Heart right ventricle (tissue), 16 donors: ENCODE data around the gene IFITM1. TPM values are rescaled to one million over a fixed set of nuclear protein-coding genes. Genes with fewer than 3 reads are reported as not detected.
"Not testable (repeated sequence)": the region's sequence is repeated elsewhere in the genome, so short reads cannot be mapped to it uniquely, and the experiment has no call there.

Experiments
- ATAC-seq, 8 donors: fragments of 200-7000 bp; cut with Tn5 transposase; one replicate each; pipeline ENCODE4 v1.9.1; 2020; ENCODE audit warnings: mild to moderate bottlenecking in 8 of 8, moderate library complexity in 8 of 8, moderate number of reproducible peaks in 1 of 8
- DNase-seq, 2 donors: peaks; one replicate each; pipeline ENCODE4 v3.0.0-alpha.2; 2020
- H3K27ac ChIP-seq, 10 donors: fragments of 200-600 bp; sonication (generic) in 2 of 10; one replicate each; pipeline versions ENCODE4 v1.5.0 to v1.8.0; 2020 to 2022; ENCODE audit warnings: mild to moderate bottlenecking in 3 of 10
- H3K27me3 ChIP-seq, 7 donors: fragments of 200-600 bp; one replicate each; pipeline ENCODE4 v1.8.0; 2021 to 2022; ENCODE audit warnings: mild to moderate bottlenecking in 2 of 7
- H3K36me3 ChIP-seq, 9 donors: fragments of 200-600 bp; sonication (generic) in 1 of 9; one replicate each; pipeline versions ENCODE4 v1.5.0 to v1.8.0; 2020 to 2022; ENCODE audit warnings: mild to moderate bottlenecking in 2 of 9
- H3K4me1 ChIP-seq, 9 donors: fragments of 200-600 bp; sonication (generic) in 1 of 9; one replicate each; pipeline versions ENCODE4 v1.5.0 to v1.8.0; 2020 to 2022; ENCODE audit warnings: mild to moderate bottlenecking in 4 of 9
- H3K4me3 ChIP-seq, 10 donors: fragments of 200-600 bp; sonication (generic) in 2 of 10; one replicate each; pipeline versions ENCODE4 v1.5.0 to v1.8.0; 2020 to 2022; ENCODE audit warnings: mild to moderate bottlenecking in 7 of 10, moderate library complexity in 2 of 10
- H3K9me3 ChIP-seq, 11 donors: fragments of 200-600 bp in 10 of 11; sonication (generic) in 2 of 11; one replicate each; pipeline versions ENCODE4 v1.5.0 to v1.8.0; 2013 to 2022; ENCODE audit warnings: mild to moderate bottlenecking in 2 of 11, control low read depth in 1 of 11, moderate library complexity in 1 of 11
- WGBS, 2 donors: extraction: QIAGEN DNeasy Blood & Tissue Kit; methylation state at CpG; one replicate each; pipeline ENCODE4 v1.1.7; 2013; ENCODE audit warnings: inconsistent platforms in 1 of 2; 5-methylcytosine and 5-hydroxymethylcytosine counted together
- intact Hi-C, 10 donors: fragments of 100-400 bp; cut with DNase I; formaldehyde crosslinking; loops; one replicate each; pipeline versions ENCODE4 v1.11.1 to v1.14.2; 2022
- polyA plus RNA-seq, 2 donors: library from polyadenylated mRNA; stranded (reverse); fragments of 200-250 nt; gene quantifications; one replicate each; pipeline ENCODE4 v1.2.3, GENCODE V29; 2013
- total RNA-seq, 10 donors: library from RNA; stranded (reverse); fragmentation: NEBNext Ultra II Directional in 3 of 10; extraction: Animal tissue kit (Norgen Biotek cat#: 25700) in 3 of 10; gene quantifications; one replicate each; pipeline versions ENCODE4 v1.2.1 to v1.2.4, GENCODE V29; 2021 to 2023
- TF ChIP-seq, protein P1 (sequence below), 9 donors: fragments of 200-600 bp; sonication (generic) in 2 of 9; IDR thresholded peaks; one replicate each; pipeline versions ENCODE4 v1.5.0 to v1.8.0; 2021 to 2022; ENCODE audit warnings: antibody characterized with exemption in 9 of 9, mild to moderate bottlenecking in 5 of 9, moderate library complexity in 1 of 9
- donor health status: Arrhythmogenic right ventricular cardiomyopathy.
- donor health status: ischemic (EF 13 %, LVEDD 7.1; RV severe dilation, severe dysfunction).
- donor health status: healthy with polysubstance abuse.
- donor health status: DM: no; HTN: yes; CAD: no.
- donor health status: DM: no; HTN: no; CAD: no.
- donor health status: ischemic (EF 25% LVEDD 6.9; RV normal size, moderate dysfunction).
- donor health status: ischemic (EF 25% LVEDD 5.7; RV mildly dilated, moderate dysfunction).
- donor health status: healthy.
- donor health status: DM: yes; HTN: yes; CAD: no.
- donor health status: Ischemic cardiomyopathy.
- donor health status: ischemic (EF 35%, LVEDD 5.7; RV mildly dilated, moderate dysfunction).
- donor health status: nonischemic (EF 11% LVEDD 7.7; RV severe dilation, severe dysfunction).
- donor health status: DM: yes; HTN: yes; CAD: no.
- donor health status: PGD.
- donor health status: ischemic (EF 29% LVEDD 5.4; RV normal size, mild dysfunction).
- donor health status: nonischemic (EF 23%, LVEDD 6.1; RV moderate dilation, normal function).

The IFITM1 gene
- total and polyA plus RNA-seq, 12 donors, result 51.6 to 427 (median 120) TPM

DNA sequence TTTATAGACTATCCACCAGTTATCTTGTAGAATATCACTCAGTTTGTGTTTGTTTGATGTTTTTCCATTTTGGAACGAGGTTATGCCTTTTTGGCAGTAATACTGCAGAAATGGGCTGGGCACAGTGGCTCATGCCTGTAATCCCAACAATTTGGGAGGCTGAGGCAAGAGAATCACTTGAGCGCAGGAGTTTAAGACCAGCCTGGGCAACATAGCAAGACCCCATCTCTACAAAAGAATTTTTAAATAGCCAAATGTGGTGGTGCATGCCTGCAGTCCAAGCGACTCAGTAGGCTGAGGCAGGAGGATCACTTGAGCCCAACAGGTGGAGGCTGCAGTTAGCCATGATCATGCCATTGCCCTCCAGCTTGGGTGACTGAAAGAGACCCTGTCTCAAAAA, 32.7 kb downstream of the IFITM1 start:
- peaks cover 0 to 17% (median 6%) of the 10 kb centered on the region in 9 donors for H3K4me1 ChIP-seq
- 86 to 87% methylated on average over 3 of the region's 3 CpGs for whole genome bisulfite sequencing, 2 donors
- H3K9me3 ChIP-seq, result no peaks in the 10 kb centered on the region
- intact Hi-C loops, result no loop called here
- TF ChIP-seq, protein P1, sequence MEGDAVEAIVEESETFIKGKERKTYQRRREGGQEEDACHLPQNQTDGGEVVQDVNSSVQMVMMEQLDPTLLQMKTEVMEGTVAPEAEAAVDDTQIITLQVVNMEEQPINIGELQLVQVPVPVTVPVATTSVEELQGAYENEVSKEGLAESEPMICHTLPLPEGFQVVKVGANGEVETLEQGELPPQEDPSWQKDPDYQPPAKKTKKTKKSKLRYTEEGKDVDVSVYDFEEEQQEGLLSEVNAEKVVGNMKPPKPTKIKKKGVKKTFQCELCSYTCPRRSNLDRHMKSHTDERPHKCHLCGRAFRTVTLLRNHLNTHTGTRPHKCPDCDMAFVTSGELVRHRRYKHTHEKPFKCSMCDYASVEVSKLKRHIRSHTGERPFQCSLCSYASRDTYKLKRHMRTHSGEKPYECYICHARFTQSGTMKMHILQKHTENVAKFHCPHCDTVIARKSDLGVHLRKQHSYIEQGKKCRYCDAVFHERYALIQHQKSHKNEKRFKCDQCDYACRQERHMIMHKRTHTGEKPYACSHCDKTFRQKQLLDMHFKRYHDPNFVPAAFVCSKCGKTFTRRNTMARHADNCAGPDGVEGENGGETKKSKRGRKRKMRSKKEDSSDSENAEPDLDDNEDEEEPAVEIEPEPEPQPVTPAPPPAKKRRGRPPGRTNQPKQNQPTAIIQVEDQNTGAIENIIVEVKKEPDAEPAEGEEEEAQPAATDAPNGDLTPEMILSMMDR (IDR thresholded peaks at IDR 0.05), result no peak
- no peaks in the 10 kb centered on the region for H3K36me3 ChIP-seq
- H3K4me3 ChIP-seq, result no peak overlapping the region
- ATAC-seq, result no peak
- no peak for DNase-seq
- H3K27me3 ChIP-seq, result no peaks in the 10 kb centered on the region
- H3K27ac ChIP-seq, result no peak overlapping the region

DNA sequence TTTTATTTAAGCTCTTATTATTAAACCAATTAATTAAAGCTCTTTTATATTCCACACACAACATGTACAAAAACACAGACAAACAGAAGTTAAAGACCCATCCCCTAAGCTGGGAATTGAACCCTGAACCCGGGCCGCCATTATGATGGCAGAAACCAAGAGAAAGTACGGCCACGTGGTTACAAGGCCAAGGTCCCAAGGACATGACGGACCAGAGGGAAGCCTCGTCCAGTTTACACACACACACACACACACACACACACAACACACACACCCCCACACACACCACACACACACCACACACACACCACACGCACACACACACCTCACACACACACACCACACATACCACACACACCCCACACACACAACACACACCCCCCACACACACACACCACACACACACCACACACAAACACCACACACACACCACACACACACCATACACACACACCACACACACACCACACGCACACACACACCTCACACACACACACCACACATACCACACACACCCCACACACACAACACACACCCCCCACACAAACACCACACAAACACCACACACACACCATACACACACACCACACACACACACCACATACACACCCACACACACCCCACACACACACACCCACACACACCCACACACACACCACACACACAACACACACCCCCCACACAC, 35.6 kb downstream of the IFITM1 start:
- H3K36me3 ChIP-seq, H3K9me3 ChIP-seq, H3K27ac ChIP-seq, DNase-seq, H3K4me3 ChIP-seq, ATAC-seq, H3K27me3 ChIP-seq, intact Hi-C loops: not testable (repeated sequence)
- WGBS, 2 donors, result 87 to 91% methylated on average over 8 of the region's 8 CpGs
- H3K4me1 ChIP-seq, result peaks cover 0 to 41% (median 21%) of the 10 kb centered on the region in 9 donors

DNA sequence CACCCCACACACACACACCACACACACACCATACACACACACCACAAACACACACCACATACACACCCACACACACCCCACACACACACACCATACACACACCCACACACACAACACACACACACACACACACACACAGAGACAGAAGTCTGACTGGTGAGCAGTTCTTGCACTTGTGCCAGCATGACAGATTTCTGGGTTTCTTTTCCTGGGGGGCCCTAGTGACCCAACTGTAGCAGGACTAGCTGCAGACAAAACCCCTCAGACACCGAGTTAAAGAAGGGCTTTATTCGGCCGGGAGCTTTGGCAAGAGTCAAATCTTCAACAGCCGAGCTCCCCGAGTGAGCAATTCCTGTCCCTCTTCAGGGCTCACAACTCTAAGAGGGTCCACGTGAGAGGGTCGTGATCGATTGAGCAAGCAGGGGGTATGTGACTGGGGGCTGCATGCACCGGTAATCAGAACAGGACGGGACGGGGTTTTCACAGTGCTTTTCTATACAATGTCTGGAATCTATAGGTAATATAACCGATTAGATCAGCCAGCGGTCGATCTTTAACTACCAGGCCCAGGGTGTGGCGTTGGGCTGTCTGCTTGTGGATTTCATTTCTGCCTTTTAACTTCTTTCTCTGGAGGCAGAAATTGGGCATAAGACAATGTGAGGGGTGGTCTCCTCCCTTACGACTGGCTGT, 36.3 kb downstream of the IFITM1 start:
- not testable (repeated sequence) for H3K36me3 ChIP-seq, H3K27me3 ChIP-seq, DNase-seq, H3K9me3 ChIP-seq, H3K4me3 ChIP-seq, ATAC-seq
- WGBS, 2 donors, result 74 to 76% methylated on average over 16 of the region's 16 CpGs
- Histone ChIP-seq H3K4me1 (peaks cover 2 to 49% (median 29%) of the 10 kb centered on the region in 9 donors), H3K27ac (peak overlapping the region in 2 of 10 donors; percentile 7 to 39)
- intact Hi-C loops, result loop anchor here in 2 of 10 donors (10.0 kb wide), 2 partner anchors 45 to 145 kb away; partner anchors contain the start of genes BET1L (in 1 of the 2), IFITM2 (in 1 of the 2) and RIC8A (in 1 of the 2)

DNA sequence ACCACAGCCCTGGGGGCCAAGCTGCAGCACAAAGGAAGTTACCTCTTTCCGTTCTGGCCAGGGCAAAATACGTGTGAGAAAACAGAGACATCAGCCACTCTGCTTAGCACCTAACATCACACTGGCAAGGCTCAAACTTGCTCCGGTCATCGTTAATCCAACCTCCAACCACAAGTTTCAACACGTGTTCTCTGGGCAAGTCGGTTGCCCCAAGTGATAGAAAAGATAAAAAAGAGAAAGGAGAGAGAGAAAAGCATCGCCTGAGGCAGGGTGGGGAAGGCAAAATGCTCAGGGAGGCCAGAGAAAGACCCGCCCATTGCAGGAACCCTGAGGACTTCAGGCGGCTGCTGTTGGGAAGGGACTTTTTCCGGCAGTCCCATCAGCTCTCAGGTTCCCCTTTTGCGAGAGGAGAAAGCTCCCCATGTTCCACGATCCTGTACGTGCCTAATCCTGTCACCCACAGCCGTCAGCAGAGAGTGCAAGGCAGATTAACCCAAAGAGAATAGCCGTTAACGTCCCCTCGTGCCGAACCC, 36.9 kb downstream of the IFITM1 start:
- no peak overlapping the region for H3K4me3 ChIP-seq
- TF ChIP-seq, protein P1 (IDR thresholded peaks at IDR 0.05), result no peak
- intact Hi-C loops, result loop anchor here in 2 of 10 donors (10.0 kb wide), 2 partner anchors 46 to 146 kb away; partner anchors contain the start of genes BET1L (in 1 of the 2), IFITM2 (in 1 of the 2) and RIC8A (in 1 of the 2)
- no peaks in the 10 kb centered on the region for H3K27me3 ChIP-seq
- no peaks in the 10 kb centered on the region for H3K36me3 ChIP-seq
- WGBS, 2 donors, result 67 to 76% methylated on average over 18 of the region's 18 CpGs
- DNase-seq (no peak), ATAC-seq (no peak)
- H3K4me1 ChIP-seq, result peaks cover 5 to 55% (median 35%) of the 10 kb centered on the region in 9 donors
- H3K9me3 ChIP-seq, result no peaks in the 10 kb centered on the region
- peak overlapping the region in 6 of 10 donors; percentile 7 to 39 (median 22) for H3K27ac ChIP-seq

DNA sequence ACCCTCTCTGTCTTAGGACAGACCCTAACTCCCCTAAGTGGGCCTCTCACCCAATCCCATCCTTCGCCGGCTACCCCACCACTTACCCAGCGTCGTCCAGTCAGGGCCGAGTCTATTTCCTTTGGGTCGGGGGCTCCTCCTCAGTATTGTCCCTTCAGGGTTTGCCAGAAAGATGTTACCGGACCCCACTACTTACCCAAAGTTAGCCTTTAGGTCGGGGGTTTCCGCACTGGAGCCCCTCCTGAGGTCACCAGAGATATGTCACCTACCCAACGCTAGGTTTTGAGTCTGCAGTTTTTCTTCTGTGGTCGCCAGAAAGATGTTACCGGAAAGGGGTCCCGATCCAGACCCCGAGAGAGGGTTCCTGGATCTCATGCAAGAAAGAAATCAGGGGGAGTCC, 37.6 kb downstream of the IFITM1 start:
- Histone ChIP-seq H3K9me3 (no peaks in the 10 kb centered on the region), H3K27me3 (no peaks in the 10 kb centered on the region), H3K4me3 (no peak overlapping the region), H3K4me1 (peaks cover 5 to 56% (median 35%) of the 10 kb centered on the region in 9 donors), H3K27ac (peak overlapping the region in 6 of 10 donors; percentile 7 to 39 (median 22)), H3K36me3 (no peaks in the 10 kb centered on the region)
- DNase-seq, result no peak
- TF ChIP-seq, protein P1 (IDR thresholded peaks at IDR 0.05), result no peak
- intact Hi-C loops, result loop anchor here in 2 of 10 donors (10.0 kb wide), 2 partner anchors 47 to 147 kb away; partner anchors contain the start of genes BET1L (in 1 of the 2), IFITM2 (in 1 of the 2) and RIC8A (in 1 of the 2)
- WGBS, 2 donors, result 95 to 97% methylated on average over 14 of the region's 14 CpGs
- no peak for ATAC-seq
